Calu3 (cell line): Measurements from ENCODE around the gene CYP20A1. TPM values are rescaled to one million over a fixed set of nuclear protein-coding genes. Genes with fewer than 3 reads are reported as not detected.

ENCODE experiments used
- BruUV-seq: library from RNA; stranded (reverse); fragments of 400-500 nt; replicated peaks from 2 replicates; lab custom pipeline; 2021; lab: Mats Ljungman, UMichigan
- CTCF ChIA-PET: fragments of 300-600 bp; sonication (Branson Sonifier 250); formaldehyde crosslinking; loops from one replicate; lab custom pipeline; 2022; ENCODE audit warnings: antibody characterized with exemption; lab: Charles Lee
- DNase-seq: peaks from one replicate; pipeline ENCODE4 v3.0.0; 2022
- H3K27ac Mint-ChIP-seq: one replicate; pipeline ENCODE4 v1.8.0; 2022; ENCODE audit warnings: mixed read lengths; ENCODE audit not compliant: unreplicated experiment
- H3K27me3 Mint-ChIP-seq: one replicate; pipeline ENCODE4 v1.8.0; 2022; ENCODE audit warnings: mixed read lengths; ENCODE audit not compliant: unreplicated experiment
- H3K36me3 Mint-ChIP-seq: one replicate; pipeline ENCODE4 v1.8.0; 2022; ENCODE audit warnings: mild to moderate bottlenecking, moderate library complexity, mixed read lengths; ENCODE audit not compliant: insufficient read depth, unreplicated experiment
- H3K4me1 Mint-ChIP-seq: one replicate; pipeline ENCODE4 v1.8.0; 2022; ENCODE audit warnings: mild to moderate bottlenecking, low read depth, mixed read lengths; ENCODE audit not compliant: unreplicated experiment
- H3K4me3 Mint-ChIP-seq: one replicate; pipeline ENCODE4 v1.8.0; 2022; ENCODE audit warnings: mild to moderate bottlenecking, low read depth, moderate library complexity, mixed read lengths; ENCODE audit not compliant: unreplicated experiment
- H3K9me3 Mint-ChIP-seq: one replicate; pipeline ENCODE4 v1.8.0; 2022; ENCODE audit warnings: low read depth, mixed read lengths; ENCODE audit not compliant: unreplicated experiment
- CTCF ChIP-seq: fragments of 200-600 bp; IDR thresholded peaks from one replicate; pipeline ENCODE4 v1.8.0; 2022; ENCODE audit warnings: antibody characterized with exemption; ENCODE audit not compliant: unreplicated experiment
- intact Hi-C: fragments of 100-400 bp; cut with micrococcal nuclease; formaldehyde crosslinking; loops from one replicate; pipeline ENCODE4 v1.10.0; 2022; ENCODE audit not compliant: unreplicated experiment
- total RNA-seq: library from RNA; stranded (reverse); gene quantifications from 2 replicates; pipeline ENCODE4 v1.2.3, GENCODE V29; 2022

Gene CYP20A1
- total RNA-seq, 1 experiment from 2014 or later: 15.1 TPM

- H3K27me3 Mint-ChIP-seq: no peaks in the 10 kb centered on the region
- no peak for TF ChIP-seq CTCF
- H3K36me3 Mint-ChIP-seq: peaks cover 8% of the 10 kb centered on the region
- BruUV-seq: no TSS peak
- no peak for DNase-seq
- no peak overlapping the region for H3K27ac Mint-ChIP-seq
- intact Hi-C loops: no loop called here
- no peaks in the 10 kb centered on the region for H3K9me3 Mint-ChIP-seq
- no peaks in the 10 kb centered on the region for H3K4me1 Mint-ChIP-seq
- no peak overlapping the region for H3K4me3 Mint-ChIP-seq
- CTCF ChIA-PET: no interaction called here
Measured at GRCh38 chr2:203346612-203347011, 107.8 kb downstream of the CYP20A1 start.

- no peaks in the 10 kb centered on the region for H3K9me3 Mint-ChIP-seq
- no peaks in the 10 kb centered on the region for H3K4me1 Mint-ChIP-seq
- no peak overlapping the region for H3K4me3 Mint-ChIP-seq
- TF ChIP-seq CTCF: no peak
- H3K36me3 Mint-ChIP-seq: peaks cover 8% of the 10 kb centered on the region
- no TSS peak for BruUV-seq
- H3K27me3 Mint-ChIP-seq: no peaks in the 10 kb centered on the region
- no peak overlapping the region for H3K27ac Mint-ChIP-seq
- CTCF ChIA-PET: no interaction called here
- DNase-seq: no peak
- intact Hi-C loops: no loop called here
Measured at GRCh38 chr2:203347375-203347774, 108.6 kb downstream of the CYP20A1 start.

- Mint-ChIP-seq H3K4me1 (no peaks in the 10 kb centered on the region), H3K27ac (no peak overlapping the region), H3K36me3 (peaks cover 12% of the 10 kb centered on the region), H3K4me3 (no peak overlapping the region), H3K9me3 (no peaks in the 10 kb centered on the region), H3K27me3 (no peaks in the 10 kb centered on the region)
- intact Hi-C loops: no loop called here
- TF ChIP-seq CTCF: no peak
- BruUV-seq: no TSS peak
- DNase-seq: no peak
- CTCF ChIA-PET: no interaction called here
Measured at GRCh38 chr2:203352604-203353255, 113.9 kb downstream of the CYP20A1 start.

DNA sequence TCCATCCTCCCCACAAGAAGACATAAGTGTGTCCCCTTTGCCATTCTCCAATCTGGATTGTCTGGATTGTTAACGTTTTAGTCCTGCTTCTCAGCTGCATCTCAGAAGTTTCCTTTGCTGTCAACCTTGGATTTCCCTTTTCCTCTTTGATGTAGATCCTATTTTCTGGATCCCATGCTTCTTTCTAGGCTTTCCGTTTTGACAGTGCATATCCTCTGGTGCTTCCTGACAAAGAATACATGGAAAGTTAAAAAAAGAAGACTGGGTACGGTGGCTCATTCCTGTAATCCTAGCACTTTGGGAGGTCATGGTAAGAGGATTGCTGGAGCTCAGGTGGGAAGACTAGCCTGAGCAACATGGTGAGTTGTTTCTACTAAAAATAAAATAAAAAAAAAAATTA lies 116.1 kb downstream of the CYP20A1 start:
- H3K4me1 Mint-ChIP-seq: peaks cover 1% of the 10 kb centered on the region
- H3K27ac Mint-ChIP-seq: no peak overlapping the region
- no peaks in the 10 kb centered on the region for H3K27me3 Mint-ChIP-seq
- CTCF ChIA-PET: no interaction called here
- intact Hi-C loops: no loop called here
- H3K4me3 Mint-ChIP-seq: no peak overlapping the region
- no peak for TF ChIP-seq CTCF
- H3K9me3 Mint-ChIP-seq: no peaks in the 10 kb centered on the region
- no peak for DNase-seq
- H3K36me3 Mint-ChIP-seq: peaks cover 12% of the 10 kb centered on the region
- no TSS peak for BruUV-seq

Other genes starting within 250 kb of the CYP20A1 start
- 31.4 and 37.6 TPM in 2 replicates for gene NBEAL1, start 224.1 kb upstream of the CYP20A1 start, total RNA-seq
- gene ABI2, start 89.4 kb downstream of the CYP20A1 start, total RNA-seq: 52.4 and 79.6 TPM in 2 replicates